ENCODE data around the gene AK8. TPM values are rescaled to one million over a fixed set of nuclear protein-coding genes. Genes with fewer than 3 reads are reported as not detected.

Gene AK8
- total and polyA plus RNA-seq, 11 donors = 0.61 to 1.4 TPM; not detected in 9

- DNase-seq (no peak), ATAC-seq (no peak)
- H3K27ac ChIP-seq = no peak overlapping the region
- H3K4me3 ChIP-seq = no peak overlapping the region
- H3K4me1 ChIP-seq = peaks cover 0 to 4% (median 0%) of the 10 kb centered on the region in 12 donors
- peaks cover 0 to 3% (median 0%) of the 10 kb centered on the region in 9 donors for H3K27me3 ChIP-seq
- 80 to 94% (median 88%) methylated on average over 6 to 7 of the region's 7 CpGs for WGBS, 4 donors
- H3K9me3 ChIP-seq = no peaks in the 10 kb centered on the region
- TF ChIP-seq CTCF (IDR thresholded peaks at IDR 0.05) (no peak), POLR2A (IDR thresholded peaks at IDR 0.05) (no peak)
- intact Hi-C loops (cut with DNase I) = no loop called here
- no peaks in the 10 kb centered on the region for H3K36me3 ChIP-seq
Measured at GRCh38 chr9:132753593-132753880, 124.5 kb downstream of the AK8 start.

- intact Hi-C loops (cut with DNase I) = no loop called here
- peaks cover 0 to 4% (median 0%) of the 10 kb centered on the region in 12 donors for H3K4me1 ChIP-seq
- H3K9me3 ChIP-seq = no peaks in the 10 kb centered on the region
- WGBS, 4 donors = 47 to 64% (median 58%) methylated on average over 10 of the region's 10 CpGs
- TF ChIP-seq POLR2A (IDR thresholded peaks at IDR 0.05) = no peak
- TF ChIP-seq CTCF (IDR thresholded peaks at IDR 0.05) = no peak
- no peak overlapping the region for H3K4me3 ChIP-seq
- no peak for DNase-seq
- no peak for ATAC-seq
- peaks cover 0 to 3% (median 0%) of the 10 kb centered on the region in 9 donors for H3K27me3 ChIP-seq
- no peaks in the 10 kb centered on the region for H3K36me3 ChIP-seq
- H3K27ac ChIP-seq = no peak overlapping the region
Measured at GRCh38 chr9:132752877-132753592, 125.0 kb downstream of the AK8 start.

- H3K27ac ChIP-seq = no peak overlapping the region
- no peak for ATAC-seq
- TF ChIP-seq POLR2A (IDR thresholded peaks at IDR 0.05) (no peak), CTCF (IDR thresholded peaks at IDR 0.05) (no peak)
Measured at GRCh38 chr9:132750668-132751067, 127.4 kb downstream of the AK8 start.

GRCh38 chr9:132749306-132749705 lies 128.8 kb downstream of the AK8 start:
- WGBS, 4 donors = 85 to 94% (median 89%) methylated on average over 13 of the region's 13 CpGs
- Histone ChIP-seq H3K4me3 (no peak overlapping the region), H3K4me1 (peaks cover 0 to 8% (median 0%) of the 10 kb centered on the region in 12 donors), H3K27me3 (peaks cover 0 to 18% (median 5%) of the 10 kb centered on the region in 9 donors), H3K9me3 (no peaks in the 10 kb centered on the region), H3K27ac (no peak overlapping the region), H3K36me3 (no peaks in the 10 kb centered on the region)
- intact Hi-C loops (cut with DNase I) = no loop called here
- ATAC-seq (no peak), DNase-seq (no peak)
- TF ChIP-seq POLR2A (IDR thresholded peaks at IDR 0.05) (no peak), CTCF (IDR thresholded peaks at IDR 0.05) (no peak)

More at GRCh38 chr9:132750668-132751067, 127.4 kb downstream of the AK8 start:
- 85 to 90% (median 89%) methylated on average over 9 of the region's 9 CpGs for WGBS, 4 donors
- no peak for DNase-seq
- Histone ChIP-seq H3K4me1 (no peaks in the 10 kb centered on the region), H3K4me3 (no peak overlapping the region), H3K36me3 (no peaks in the 10 kb centered on the region), H3K27me3 (peaks cover 0 to 4% (median 0%) of the 10 kb centered on the region in 9 donors), H3K9me3 (no peaks in the 10 kb centered on the region)
- intact Hi-C loops (cut with DNase I) = no loop called here
